Inferior parietal cortex (tissue), 1 donor: ENCODE data around the gene VANGL1.

Experiments
- DNase-seq: peaks from one replicate; pipeline ENCODE4 v3.0.0-alpha.2; 2016; ENCODE audit errors: extremely low spot score

Gene VANGL1

DNA sequence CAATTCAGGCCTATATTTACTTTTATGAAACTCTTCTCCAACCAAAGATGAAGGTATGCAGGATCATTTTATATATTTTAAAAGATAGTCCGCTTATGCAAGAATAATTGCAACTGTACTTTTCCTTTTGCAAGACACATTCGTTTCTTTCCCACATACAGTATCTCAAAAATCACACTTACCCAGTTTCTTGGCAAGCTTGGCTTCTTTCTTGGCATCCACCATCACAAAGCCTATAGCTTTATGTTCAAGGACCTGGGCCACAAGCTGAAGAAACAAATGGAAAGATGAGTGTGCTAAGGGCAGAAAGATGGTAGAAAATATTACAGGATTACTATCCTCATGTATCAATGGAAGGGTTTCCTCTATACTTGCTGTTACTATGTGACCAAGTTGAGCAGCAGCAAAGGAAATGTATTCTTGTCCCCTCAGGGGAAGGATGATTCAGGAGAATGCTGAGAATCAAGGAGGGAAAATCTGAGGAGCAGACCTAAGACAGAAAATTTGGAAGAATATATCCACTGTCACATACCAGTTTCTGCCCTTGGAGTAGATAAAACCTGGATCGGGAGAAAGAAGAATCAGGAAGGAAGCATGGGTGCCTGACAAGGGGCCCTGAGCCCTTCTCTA is 103.0 kb downstream of the VANGL1 start:
- DNase-seq = peak; percentile 45

GRCh38 chr1:115746021-115746690 is 104.4 kb downstream of the VANGL1 start:
- no peak for DNase-seq
